ENCODE measurements around the gene APBA1.

The APBA1 gene

GRCh38 chr9:69657269-69657668 lies 14.9 kb downstream of the APBA1 start:
- DNase-seq (ENCODE audit: low read depth) = no peak

DNA sequence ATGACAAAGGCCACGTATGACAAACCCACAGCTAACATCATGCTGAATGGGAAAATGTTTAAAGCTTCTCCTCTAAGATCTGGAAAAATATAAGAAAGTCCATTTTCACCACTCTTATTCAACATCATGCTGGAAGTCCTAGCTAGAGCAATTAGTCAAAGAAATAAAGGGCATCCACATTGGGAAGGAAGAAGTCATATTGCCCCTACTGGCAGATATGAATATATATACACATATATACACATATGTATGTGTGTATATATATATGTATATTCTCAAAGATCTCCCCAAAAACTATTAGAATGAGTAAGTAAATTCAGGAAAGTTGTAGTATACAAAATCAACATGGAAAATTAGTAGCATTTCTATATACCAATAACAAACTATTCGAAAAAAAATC lies 17.1 kb downstream of the APBA1 start:
- DNase-seq (ENCODE audit: low read depth) = no peak

DNA sequence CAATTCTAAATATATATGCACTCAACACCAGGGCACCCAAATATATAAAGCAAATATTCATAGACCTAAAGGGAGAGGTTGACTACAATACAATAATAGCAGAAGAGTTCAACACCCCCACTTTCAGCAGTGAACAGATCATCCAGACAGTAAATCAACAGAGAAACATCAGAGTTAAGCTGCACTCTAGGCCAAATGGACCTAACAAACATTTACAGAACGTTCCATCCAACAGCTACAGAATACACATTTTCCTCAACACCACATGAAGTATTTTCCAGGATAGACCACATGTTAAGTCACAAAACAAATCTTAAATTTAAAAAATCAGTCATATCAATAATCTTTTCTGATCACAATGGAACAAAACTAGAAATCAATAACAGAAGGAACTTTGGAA lies 18.9 kb downstream of the APBA1 start:
- DNase-seq (ENCODE audit: low read depth) = no peak

- DNase-seq (ENCODE audit: low read depth) = no peak
Measured at GRCh38 chr9:69649566-69650250, 22.5 kb downstream of the APBA1 start.

GRCh38 chr9:69647804-69648203 lies 24.4 kb downstream of the APBA1 start:
- DNase-seq (ENCODE audit: low read depth) = no peak

DNA sequence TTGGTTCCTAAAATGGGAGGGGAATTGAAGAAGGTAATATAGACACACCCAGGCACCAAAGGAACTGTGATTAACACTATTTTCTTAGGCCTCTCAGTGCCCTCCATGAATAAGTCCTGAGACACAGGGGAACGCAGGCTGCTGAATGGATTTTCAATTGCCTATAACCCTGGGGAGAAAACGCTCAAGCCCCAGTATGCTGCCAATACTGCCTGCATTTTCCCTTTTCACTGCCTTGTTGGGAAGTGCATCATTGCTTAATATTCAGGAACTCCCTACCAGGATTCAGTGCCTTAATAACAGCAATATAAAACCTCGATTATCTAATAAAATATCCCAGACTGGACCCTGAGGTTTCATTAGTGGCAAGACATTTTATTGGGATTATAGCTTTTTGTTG lies 25.4 kb downstream of the APBA1 start:
- DNase-seq (ENCODE audit: low read depth) = no peak

- no peak for DNase-seq (ENCODE audit: low read depth)
Measured at GRCh38 chr9:69645488-69645887, 26.7 kb downstream of the APBA1 start.

- DNase-seq (ENCODE audit: low read depth) = no peak
Measured at GRCh38 chr9:69643098-69643497, 29.1 kb downstream of the APBA1 start.

DNA sequence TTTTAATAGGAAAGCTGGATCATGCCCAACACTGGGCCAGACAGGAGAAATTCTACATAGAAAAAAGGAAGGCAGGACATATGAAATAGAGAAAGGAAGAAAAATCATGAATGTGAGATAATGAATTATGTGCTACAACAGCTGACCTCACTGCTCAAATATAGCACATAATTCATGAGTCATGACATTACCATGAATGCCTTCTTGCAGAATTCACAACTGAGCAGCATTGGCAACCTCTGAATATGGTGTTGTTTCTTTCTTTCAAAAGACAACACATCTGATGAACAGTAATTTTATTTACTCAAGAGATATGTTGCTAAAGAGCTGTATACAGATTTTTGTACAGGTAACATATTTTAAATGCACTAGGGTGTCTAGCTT lies 34.4 kb downstream of the APBA1 start:
- no peak for DNase-seq (ENCODE audit: low read depth)

- no peak for DNase-seq (ENCODE audit: low read depth)
Measured at GRCh38 chr9:69637193-69637816, 34.9 kb downstream of the APBA1 start.

DNA sequence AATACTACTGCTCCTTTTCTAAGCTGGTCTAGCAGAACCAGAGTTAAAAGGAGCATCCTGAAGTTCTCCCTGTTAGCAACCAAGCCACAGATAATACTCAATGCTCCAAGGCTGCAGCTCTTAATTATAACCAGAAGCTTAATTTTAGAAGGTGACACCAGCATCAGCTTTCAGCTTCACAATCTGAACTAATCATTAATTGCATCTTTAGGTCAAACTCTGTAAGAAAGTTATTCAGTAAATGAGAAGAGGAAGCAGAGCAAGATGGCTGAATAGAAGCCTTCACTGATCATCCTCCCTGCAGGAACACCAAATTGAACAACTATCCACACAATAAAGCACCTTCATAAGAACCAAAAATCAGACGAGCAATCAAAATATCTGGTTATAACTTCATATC lies 38.5 kb downstream of the APBA1 start:
- DNase-seq (ENCODE audit: low read depth) = no peak

DNA sequence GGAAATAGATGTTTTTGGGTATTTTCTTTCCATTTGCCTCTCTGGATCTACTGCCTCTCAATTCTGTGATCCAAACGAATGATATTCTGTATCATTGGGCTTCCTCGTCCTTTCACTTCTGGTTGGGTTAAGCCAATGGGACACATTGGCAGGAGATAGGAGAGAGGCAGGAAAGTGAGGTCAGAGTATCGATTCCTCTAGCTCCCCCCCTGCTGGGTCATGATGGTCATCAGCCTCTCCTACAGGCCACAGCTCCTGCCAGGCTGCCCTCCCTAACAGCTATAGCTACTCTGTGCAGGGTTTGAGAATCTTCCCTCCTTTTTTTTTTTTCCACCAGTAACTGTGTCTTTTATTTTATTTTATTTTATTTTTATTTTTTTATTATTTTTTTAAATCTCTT lies 39.4 kb downstream of the APBA1 start:
- DNase-seq (ENCODE audit: low read depth) = no peak

- no peak for DNase-seq (ENCODE audit: low read depth)
Measured at GRCh38 chr9:69627281-69627680, 44.9 kb downstream of the APBA1 start.

DNA sequence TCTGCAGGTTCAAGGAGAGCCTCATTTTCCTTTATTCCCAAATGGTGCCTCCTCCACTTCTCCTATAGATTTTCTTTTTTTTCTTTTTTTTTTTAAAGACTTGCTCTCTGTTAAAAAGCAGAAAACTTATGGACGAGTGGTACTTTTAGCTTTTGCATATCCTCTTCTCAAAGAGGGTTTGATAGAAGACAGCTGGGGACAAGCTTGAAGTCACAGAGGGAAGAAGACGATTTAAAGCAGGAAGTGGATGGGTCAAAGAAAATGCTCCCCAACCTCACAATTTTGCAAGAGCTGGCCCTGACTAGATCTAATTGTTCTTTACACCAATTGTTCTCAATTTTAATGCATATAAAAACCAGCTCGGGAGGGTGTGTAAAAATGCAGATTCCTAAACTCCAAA lies 48.9 kb downstream of the APBA1 start:
- no peak for DNase-seq (ENCODE audit: low read depth)

DNA sequence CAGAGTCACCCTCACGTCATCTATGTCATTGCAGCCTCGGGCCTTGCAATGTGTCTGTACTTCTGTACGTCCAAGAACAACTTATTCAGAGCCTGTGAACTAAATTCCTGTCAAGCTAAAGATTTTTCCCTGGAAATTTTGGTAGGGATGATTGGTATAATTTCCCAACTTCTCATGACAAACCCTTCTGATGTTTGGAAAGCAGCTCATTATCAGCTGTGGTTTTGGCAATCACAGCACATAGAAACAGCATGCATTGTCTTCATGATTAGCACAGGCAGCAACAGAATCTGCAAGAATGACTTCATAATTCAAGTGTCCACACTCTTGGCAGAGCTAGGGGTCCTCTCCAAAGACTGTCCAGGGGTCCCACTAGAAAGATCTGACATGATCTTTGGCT lies 49.5 kb downstream of the APBA1 start:
- no peak for DNase-seq (ENCODE audit: low read depth)

GRCh38 chr9:69621730-69622460 lies 50.3 kb downstream of the APBA1 start:
- no peak for DNase-seq (ENCODE audit: low read depth)

GRCh38 chr9:69620731-69621130 lies 51.4 kb downstream of the APBA1 start:
- no peak for DNase-seq (ENCODE audit: low read depth)

- no peak for DNase-seq (ENCODE audit: low read depth)
Measured at GRCh38 chr9:69619233-69619632, 52.9 kb downstream of the APBA1 start.

- no peak for DNase-seq (ENCODE audit: low read depth)
Measured at GRCh38 chr9:69617006-69617405, 55.2 kb downstream of the APBA1 start.

DNA sequence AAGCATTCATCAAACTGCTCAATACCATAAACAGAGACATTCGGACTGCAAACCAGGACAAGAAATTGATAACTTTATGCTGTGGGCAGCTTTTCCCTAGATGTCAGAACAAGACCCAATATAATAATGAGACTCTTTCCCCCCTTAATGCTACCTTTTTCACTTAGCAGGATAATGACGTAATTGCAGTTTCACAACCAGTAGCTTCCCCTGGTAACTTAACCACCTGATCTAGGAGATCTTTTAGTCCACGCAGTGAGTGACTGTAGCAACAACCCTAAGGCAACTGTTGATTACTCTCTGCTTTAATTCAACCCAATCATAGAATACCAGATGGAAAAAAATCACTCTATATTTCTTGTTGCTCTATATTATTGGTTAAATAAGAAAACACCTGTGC lies 56.3 kb downstream of the APBA1 start:
- DNase-seq (ENCODE audit: low read depth) = no peak

- DNase-seq (ENCODE audit: low read depth) = no peak
Measured at GRCh38 chr9:69611221-69611620, 61.0 kb downstream of the APBA1 start.

GRCh38 chr9:69609156-69609555 lies 63.0 kb downstream of the APBA1 start:
- DNase-seq (ENCODE audit: low read depth) = no peak

- DNase-seq (ENCODE audit: low read depth) = no peak
Measured at GRCh38 chr9:69606089-69606488, 66.1 kb downstream of the APBA1 start.

DNA sequence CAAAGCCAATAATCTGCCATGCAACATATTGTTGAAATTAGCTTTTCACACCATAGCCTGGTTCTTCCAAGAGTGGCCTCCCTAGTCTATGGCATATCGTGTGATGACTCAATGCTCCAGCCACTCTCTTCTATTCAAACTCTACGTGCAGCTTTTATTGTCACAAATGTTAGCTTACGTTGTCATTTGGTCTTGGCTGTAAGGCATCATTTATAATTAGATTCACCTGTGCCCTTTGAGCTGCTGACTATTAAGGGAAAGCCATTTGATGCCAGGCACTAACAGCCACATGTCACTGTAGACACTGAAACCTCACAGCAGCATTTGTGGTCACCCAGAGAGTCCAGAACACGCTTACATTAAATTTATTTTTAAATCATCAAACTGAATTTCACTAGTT lies 66.8 kb downstream of the APBA1 start:
- no peak for DNase-seq (ENCODE audit: low read depth)
